Inferior parietal cortex (tissue), 1 donor: Measurements from ENCODE around the gene OVOL1.
"Not testable (repeated sequence)": the region's sequence is repeated elsewhere in the genome, so short reads cannot be mapped to it uniquely, and the experiment has no call there.

Experiments used
- DNase-seq: peaks from one replicate; pipeline ENCODE4 v3.0.0-alpha.2; 2016; ENCODE audit errors: extremely low spot score

OVOL1 gene

DNA sequence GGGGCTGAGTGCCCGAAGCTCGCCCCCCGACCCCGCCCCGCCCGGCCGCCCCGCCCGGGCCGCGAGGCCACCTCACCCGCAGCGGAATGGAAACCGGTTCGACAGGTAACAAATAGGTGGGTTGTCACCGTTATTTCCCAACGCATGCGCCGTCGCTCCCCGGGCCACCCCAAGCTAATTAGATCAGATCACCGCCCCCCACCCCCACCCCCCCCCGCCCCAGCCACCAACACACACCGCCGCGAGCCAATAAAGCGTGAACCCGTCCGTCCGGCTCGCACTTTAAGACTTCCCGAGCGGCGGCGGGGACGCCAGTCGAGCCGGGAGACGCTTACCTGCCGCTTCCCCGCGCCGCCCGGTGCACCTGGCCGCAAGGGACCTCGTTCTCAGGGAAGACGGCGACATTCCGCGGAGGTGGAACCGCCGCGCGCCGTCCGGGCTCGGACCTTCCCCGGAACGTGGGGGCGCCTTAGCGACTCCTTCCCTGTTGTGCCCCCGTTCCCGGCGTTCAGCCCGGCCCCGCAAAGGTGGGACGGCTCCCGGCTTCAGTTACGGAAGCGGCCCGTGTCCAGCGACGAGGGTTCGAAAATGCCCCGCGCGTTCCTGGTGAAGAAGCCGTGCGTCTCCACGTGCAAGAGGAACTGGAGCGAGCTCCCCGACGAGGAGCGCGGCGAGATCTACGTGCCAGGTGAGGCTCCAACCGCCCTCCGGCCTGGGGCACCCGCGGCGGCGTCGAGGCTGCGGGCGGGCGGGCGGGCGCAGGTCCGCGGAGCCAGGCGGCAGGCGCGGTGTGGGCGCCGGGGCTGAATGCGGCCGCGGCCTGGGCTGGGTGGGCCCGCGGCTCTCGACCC is at the start of gene OVOL1:
TSS of gene OVOL1 (plus strand) at position 278 of the 851 bp plus-strand sequence. CDS start at position 589, 311 bp downstream.
- no peak for DNase-seq

DNA sequence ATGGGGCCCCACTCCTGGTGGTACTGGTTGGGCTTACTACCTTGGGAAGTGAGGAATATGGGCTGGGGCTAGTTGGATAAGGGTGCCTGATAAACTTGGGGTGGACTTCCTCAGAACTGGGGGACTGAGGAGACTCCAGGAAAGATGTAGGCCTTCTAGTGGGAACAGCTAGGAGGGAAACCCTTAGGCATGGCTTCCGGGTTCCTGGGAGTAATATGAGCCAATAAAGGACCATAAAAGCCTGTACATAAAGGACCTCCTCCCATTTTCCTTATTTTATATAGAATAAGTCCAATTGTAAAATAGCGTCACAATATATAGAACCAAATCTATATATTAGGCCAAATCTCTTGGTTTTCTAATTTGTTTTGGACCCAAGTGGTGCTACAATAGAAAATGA is 47.8 kb upstream of the OVOL1 start:
- DNase-seq: no peak

DNA sequence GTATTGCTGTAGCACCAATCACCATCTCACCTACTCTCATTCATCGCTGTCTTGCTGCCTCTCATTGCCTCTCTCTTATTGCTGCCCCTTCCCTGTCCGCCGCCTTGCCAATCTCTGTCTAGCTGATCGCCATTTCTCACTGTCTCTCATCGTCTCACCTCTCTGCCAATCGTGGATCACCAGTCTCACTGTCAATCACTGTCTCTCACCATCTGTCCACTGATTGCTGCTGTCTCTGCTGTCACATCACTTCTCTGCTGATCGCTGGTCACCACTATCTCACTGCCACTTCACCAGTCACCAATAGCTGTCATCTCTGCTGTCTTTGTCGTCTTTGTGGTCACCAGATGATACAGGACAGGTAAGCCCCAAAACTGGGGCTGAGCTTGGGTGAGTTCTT is 45.7 kb upstream of the OVOL1 start:
- no peak for DNase-seq

DNA sequence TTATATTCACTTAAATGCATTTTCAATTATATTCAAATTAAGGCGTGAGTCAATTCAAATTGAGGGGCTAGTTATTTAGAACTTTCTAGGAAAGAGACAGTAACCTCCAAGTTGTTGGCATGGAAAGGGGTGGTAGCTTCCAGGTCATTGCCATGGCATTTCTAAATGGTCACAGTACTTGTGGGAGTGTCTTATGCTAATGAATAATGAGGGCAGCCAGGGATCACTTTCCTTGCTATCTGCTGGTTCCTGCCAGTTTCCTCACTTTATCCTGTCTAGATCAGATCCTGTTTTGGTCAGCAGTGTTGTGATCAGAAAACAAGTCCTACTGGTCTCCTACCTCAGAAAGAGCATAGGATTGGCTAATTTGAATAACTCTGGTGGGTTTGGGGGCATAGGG is 44.5 kb upstream of the OVOL1 start:
- no peak for DNase-seq

DNA sequence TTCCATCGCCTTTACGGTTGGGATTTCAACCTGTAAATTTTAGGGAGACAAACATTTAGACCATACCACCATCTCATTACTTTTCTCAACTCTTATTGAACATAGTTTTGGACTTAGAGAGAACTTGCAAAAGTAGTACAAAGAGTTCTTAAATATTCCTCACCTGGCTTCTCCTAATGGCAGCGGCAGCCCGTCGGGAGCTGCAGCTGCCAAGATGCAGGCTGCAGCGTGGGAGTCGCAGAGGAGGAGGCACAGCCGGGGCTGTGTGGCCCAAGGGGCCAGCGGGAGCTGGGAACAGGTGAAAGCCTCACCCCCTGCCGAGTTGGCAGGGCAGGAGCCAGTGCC is 43.2 kb upstream of the OVOL1 start:
- no peak for DNase-seq

DNA sequence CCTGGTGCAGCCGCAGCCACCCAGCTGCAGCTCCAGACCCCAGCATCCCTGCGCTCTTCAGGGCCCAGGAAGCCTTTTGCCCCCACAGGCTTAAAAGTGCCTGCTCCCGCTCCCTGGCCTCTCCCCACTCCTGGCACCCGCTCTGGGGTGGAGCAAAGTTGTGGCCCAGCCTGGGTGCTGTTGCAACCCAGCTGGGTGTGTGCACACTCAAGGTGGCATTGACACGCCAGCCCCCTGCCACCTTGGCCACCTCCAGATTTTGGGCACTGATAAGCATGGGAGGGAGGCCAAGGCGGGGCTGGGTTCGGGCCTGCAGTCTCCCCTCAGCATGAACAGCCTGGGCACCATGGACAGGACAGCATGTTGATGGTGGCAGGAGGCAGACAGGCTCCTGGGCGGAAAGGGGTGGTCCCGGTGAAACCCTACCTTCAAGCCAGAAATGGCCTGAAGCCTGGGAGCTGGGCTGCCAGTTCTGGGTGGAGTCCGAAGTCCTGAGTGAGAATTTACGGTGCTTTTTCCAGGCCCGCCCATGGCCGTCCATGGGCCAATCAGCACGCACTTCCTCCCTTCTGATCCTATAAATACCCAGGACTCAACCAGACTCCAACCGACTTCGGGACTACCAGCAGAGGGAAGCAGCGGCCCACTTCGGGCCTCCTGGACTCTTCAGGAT is 42.7 kb upstream of the OVOL1 start:
- DNase-seq: no peak

DNA sequence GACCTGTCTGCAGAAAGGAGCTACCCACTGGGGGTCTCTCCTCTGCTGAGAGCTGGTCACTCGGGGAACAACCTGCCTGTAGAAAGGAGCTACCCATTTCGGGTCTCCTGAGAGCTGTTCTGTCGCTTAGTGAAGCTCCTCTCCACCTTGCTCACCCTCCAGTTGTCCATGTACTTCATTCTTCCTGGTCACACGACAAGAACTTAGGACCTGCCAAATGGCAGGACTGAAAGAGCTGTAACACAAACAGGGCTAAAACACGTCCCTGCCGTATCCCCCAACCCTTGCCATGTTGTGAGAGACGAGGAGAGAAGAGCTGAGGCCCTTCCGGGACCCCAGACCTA is 42.2 kb upstream of the OVOL1 start:
- no peak for DNase-seq

DNA sequence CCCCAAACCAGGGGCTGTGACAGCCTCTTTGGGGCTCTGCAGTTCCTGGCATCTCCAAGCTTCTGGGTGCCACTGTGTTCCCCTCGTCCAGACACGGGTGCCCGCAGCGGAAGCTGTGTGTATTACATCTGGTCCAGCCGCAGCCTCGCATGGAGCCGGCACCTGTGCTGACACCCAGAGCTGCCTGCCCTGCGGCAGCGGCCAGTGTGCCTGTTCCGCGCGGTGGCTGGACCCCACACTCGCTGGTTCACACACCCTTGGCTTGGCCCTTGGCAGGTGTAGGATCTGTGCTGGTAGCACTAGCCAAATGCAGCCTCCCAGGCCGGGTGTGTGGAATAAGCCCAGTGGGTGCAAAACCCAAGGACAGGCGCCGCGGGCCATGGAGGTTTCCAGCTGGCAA is 41.8 kb upstream of the OVOL1 start:
- DNase-seq: no peak

DNA sequence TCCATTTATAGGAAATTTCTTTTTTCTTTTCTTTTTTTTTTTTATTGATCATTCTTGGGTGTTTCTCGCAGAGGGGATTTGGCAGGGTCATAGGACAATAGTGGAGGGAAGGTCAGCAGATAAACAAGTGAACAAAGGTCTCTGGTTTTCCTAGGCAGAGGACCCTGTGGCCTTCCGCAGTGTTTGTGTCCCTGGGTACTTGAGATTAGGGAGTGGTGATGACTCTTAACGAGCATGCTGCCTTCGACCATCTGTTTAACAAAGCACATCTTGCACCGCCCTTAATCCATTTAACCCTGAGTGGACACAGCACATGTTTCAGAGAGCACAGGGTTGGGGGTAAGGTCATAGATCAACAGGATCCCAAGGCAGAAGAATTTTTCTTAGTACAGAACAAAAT is 24.7 kb upstream of the OVOL1 start:
- DNase-seq: not testable (repeated sequence)

DNA sequence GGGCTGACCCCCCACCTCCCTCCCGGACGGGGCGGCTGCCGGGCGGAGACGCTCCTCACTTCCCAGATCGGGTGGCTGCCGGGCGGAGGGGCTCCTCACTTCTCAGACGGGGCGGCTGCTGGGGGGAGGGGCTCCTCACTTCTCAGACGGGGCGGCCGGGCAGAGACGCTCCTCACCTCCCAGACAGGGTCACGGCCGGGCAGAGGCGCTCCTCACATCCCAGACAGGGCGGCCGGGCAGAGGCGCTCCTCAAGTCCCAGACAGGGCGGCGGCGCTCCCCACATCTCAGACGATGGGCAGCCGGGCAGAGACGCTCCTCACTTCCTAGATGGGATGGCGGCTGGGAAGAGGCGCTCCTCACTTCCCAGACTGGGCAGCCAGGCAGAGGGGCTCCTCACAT is 24.0 kb upstream of the OVOL1 start:
- not testable (repeated sequence) for DNase-seq

DNA sequence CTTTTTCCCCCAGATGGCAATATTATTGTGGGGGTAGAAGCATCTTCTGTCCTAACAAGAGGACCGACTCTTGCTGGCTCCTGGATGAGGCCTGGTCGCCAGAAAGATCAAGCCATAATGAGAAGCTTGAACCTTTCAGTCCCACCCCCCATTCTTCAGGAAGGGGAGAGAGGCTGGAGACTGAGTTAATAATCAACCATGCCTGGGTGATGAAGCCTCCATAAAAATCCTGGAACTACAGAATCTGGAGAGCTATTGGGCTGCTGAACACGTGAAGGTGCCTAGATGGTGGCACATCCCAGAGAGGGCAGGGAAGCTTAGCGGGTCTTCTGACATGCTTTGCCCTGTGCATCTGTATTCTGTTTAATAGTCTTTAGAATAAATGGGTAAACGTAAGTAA is 22.4 kb upstream of the OVOL1 start:
- no peak for DNase-seq

DNA sequence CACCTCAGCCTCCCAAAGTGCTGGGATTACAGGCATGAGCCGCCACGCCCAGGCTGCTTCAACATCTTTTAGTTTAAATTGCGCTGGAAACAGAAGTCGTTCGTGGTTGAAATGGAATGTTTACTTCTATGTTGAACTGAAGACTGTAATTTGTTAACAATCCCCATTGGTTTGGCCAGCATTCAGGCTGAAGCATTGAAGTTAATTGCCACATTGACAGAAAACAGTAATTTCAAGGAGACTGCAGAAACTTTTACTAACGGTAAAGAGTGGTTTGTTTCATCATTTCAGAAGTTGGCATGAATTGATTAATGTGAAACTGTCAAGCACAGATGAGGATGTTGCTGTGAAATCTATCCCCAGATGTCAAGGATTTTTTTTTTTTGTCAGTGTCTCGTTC is 20.3 kb upstream of the OVOL1 start:
- no peak for DNase-seq

DNA sequence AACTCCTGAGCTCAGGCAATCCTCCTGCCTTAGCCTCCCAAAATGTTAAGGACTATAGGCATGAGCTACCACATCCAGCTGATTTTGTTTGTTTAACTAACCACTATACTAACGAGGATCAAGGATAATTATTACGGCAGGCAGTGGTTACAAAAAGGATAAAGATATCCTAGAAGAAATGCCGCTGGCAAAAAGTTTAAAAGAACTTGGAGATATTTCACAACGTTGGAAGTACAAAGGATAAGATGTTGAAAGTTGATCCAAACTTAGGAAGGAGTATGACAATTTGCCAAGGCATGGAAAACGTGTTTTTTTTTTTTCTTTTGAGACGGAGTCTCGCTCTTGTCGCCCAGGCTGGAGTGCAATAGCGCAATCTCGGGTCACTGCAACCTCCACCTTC is 19.5 kb upstream of the OVOL1 start:
- DNase-seq: no peak

DNA sequence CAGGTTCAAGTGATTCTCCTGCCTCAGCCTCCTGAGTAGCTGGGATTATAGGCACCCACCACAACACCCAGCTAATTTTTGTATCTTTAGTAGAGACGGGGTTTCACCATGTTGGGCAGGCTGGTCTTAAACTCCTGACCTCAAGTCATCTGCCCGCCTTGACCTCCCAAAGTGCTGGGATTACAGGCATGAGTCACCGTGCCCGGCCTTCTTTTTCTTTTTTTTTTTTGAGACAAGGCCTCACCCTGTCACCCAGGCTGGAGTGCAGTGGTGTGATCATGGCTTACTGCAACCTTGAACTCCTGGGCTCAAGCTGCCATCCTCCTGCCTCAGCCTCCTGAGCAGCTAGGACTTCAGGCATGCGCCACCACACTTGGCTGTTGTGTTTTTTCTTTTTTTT is 19.1 kb upstream of the OVOL1 start:
- not testable (repeated sequence) for DNase-seq

DNA sequence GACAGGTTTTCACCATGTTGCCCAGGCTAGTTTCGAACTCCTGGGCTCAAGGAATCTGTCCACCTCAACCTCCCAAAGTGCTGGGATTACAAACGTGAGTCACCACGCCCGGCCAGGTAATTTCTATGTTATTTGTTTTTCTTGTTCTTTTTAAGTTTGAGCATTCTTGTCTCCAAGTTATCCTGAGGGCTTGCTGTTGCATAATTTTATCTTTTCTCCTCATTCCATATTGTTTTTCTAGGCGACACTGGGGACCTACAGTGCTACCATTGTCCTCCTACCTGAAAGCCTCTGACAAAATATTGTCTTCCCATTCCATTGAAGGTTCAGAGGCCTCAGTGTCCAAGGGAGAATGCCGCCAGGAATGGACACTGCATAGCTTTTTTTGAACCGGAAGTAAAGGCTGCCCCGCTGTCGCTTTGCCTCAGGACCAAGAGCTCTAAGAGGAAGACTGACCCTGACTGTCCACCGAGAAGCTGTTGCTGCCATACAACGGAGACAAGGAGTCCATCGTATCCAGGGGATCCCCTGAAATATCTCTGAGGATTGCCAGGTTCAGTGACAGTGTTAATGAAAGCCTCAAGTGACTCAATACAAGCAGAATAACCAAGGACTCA is 15.8 kb upstream of the OVOL1 start:
- no peak for DNase-seq

DNA sequence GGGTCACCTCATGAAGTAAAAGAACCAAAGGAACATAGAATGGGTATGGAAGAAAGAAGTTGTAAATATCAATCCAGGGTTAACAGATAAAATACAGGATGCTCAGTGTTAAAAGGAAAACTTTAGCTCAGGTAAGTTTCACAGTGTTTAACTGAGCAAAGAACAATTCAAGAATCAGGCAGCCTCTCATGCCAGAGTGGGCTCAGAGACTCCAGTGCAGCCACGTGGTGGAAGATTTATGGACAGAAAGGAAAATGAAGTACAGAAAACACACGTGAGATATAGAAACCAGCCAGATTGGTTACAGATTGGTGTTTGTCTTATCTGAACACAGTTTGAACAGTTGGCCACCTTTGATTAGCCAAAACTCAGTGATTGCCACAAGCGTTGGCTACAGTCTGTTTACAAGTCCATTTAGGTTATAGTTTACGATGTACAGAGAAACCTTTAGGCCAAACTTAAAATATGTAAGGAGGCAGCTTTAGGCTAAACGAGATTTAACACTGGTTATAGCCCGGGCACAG is 15.2 kb upstream of the OVOL1 start:
- no peak for DNase-seq

DNA sequence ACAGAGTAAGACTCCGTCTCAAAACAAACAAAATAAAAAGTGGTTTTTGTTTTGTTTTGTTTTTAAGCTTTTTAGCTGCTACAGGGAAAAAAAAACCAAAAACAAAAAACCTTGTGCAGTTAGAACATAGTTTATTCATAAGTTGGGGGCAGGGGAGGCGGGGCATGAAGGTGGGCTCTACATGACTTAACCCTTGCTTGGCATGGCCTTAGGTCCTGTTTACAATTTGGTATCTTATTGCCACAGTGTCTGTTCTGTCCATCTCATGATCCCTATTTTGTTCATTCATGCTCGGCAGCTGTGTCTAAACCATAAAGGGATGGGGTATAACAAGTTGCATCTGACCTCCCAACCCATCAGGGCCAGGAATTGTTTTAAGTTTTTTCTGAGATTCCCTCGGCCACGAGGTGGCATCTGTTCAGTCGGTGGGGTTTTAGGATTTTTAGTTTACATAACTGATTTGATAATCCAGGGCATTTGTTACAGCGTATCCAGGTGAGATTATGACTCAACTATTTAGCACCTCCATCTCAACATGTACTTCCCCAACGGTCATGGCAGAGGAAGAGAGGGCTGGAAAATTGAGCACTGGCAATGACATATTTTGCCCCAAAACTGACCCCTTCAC is 13.0 kb upstream of the OVOL1 start:
- no peak for DNase-seq

DNA sequence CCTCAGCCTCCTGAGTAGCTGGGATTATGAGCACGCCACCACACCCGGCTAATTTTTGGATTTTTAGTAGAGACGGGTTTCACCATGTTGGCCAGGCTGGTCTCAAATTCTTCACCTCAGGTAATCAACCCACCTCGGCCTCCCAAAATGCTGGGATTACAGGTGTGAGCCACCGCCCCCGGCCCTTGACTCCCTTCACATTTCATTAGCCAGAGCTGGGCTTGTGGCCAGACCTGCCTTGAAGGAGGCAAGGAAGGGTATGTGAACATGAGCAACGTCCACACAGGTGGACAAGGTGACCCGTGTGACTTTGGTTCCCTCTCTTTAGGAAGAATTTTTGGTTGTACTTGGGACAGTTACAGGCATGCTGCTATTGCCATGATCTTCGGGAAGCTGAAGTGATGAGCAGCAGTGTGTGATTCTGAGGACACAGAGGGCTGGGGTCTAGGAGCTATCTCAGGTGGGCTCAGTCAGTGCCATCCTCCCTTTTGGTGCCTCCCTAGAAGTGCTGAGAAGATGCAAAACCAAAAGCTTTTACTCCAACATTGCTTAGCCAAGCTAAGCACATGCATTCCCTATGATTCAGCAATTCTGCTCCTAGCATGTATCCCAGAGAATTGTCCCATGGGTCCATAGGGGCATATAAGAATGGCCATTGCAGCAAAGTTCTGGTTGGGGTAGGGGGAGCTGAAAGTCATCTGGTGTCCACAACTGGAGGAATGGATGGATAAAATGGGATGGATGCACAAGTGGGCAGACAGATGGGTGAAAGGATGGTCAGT is 12.1 kb upstream of the OVOL1 start:
- DNase-seq: no peak

DNA sequence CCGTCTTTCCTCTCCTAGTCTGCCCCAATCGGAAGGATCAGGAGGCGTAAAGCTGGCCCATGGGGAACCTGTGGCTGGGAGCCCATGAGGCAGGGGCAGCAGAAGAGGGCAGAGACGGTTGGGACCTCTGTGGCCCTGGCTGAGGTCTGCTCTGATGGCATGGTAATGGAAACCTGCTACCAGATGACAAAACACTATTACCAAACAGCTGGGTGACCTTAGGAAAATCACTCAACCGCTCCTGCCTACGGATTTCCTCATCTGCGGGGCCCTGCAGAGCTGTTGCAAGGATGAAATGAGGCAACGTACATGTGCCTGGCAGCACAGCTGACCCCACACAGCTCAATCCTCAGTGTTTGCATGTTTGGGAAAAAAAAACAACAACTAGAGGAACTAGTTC is 10.7 kb upstream of the OVOL1 start:
- DNase-seq: no peak

DNA sequence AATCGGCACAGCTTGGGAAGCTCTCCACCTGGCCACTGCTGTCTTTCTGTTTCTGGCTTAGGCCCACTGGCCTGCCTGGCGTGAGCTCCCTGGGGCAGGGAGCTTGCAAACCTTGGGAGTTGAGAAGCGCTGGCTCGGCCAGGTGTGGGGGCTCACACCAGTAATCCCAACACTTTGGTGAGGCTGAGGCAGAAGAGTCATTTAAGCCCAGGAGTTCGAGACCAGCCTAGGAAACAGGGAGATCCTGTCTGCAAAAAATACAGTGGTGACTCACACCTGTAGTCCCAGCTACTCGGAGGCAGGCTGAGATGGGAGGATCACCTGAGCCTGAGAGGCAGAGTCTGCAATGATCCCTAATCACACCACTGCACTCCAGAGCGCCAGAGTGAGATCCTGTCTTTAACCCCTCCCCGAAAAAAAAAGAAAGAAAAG is 10.1 kb upstream of the OVOL1 start:
- no peak for DNase-seq

DNA sequence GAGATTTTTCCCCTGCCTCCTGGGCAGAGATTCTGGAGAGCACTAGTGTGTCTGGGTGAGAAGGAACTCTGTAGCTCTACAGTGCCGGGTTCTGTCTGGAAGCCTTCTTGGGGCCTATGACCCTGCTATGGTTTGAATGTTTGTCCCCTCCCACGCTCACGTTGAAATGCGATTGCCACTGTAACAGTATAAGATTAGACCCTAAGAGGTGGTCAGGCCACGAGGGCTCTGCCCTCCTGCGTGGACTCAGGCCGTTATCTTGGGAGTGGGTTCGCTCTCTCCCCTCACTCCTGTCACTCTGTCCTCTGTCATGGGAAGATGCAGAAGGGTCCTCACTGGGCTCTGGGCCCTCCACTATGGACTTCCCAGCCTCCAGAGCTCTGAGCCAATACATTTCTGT is 9.6 kb upstream of the OVOL1 start:
- no peak for DNase-seq
